Measurements from ENCODE around the gene C1orf226.
A peak's percentile ranks its signal among the peaks of the same experiment; 100 is the strongest.
"Not testable (repeated sequence)": the region's sequence is repeated elsewhere in the genome, so short reads cannot be mapped to it uniquely, and the experiment has no call there.

Gene C1orf226

GRCh38 chr1:162381383-162381782 is at the start of gene C1orf226:
Gene C1orf226, plus strand, starts transcription at chr1:162381728. Its CDS starts 174 bp downstream, at chr1:162381902.
- DNase-seq = no peak

GRCh38 chr1:162333991-162334390 is 47.5 kb upstream of the C1orf226 start:
- DNase-seq = no peak

GRCh38 chr1:162335126-162335525 is 46.4 kb upstream of the C1orf226 start:
- no peak for DNase-seq

- no peak for DNase-seq
These were observed 44.8 kb upstream of the C1orf226 start for GRCh38 chr1:162336621-162337285.

GRCh38 chr1:162342452-162342983 is 39.0 kb upstream of the C1orf226 start:
- DNase-seq = no peak

- no peak for DNase-seq
These were observed 38.1 kb upstream of the C1orf226 start for GRCh38 chr1:162343470-162343869.

- no peak for DNase-seq
These were observed 34.2 kb upstream of the C1orf226 start for GRCh38 chr1:162347281-162347680.

- peak; percentile 35 for DNase-seq
These were observed 31.7 kb upstream of the C1orf226 start for GRCh38 chr1:162349635-162350330.

- DNase-seq = no peak
These were observed 30.2 kb upstream of the C1orf226 start for GRCh38 chr1:162351246-162351842.

GRCh38 chr1:162351874-162352273 is 29.7 kb upstream of the C1orf226 start:
- not testable (repeated sequence) for DNase-seq

GRCh38 chr1:162353078-162353477 is 28.4 kb upstream of the C1orf226 start:
- no peak for DNase-seq

- DNase-seq = no peak
These were observed 27.8 kb upstream of the C1orf226 start for GRCh38 chr1:162353702-162354101.

GRCh38 chr1:162357681-162358266 is 23.8 kb upstream of the C1orf226 start:
- peak; percentile 49 for DNase-seq

GRCh38 chr1:162358928-162359327 is 22.6 kb upstream of the C1orf226 start:
- DNase-seq = no peak

- no peak for DNase-seq
These were observed 21.8 kb upstream of the C1orf226 start for GRCh38 chr1:162359523-162360236.

- DNase-seq = no peak
These were observed 21.2 kb upstream of the C1orf226 start for GRCh38 chr1:162360237-162360873.

- no peak for DNase-seq
These were observed 20.7 kb upstream of the C1orf226 start for GRCh38 chr1:162360874-162361260.

- no peak for DNase-seq
These were observed 20.2 kb upstream of the C1orf226 start for GRCh38 chr1:162361349-162361748.

- no peak for DNase-seq
These were observed 17.7 kb upstream of the C1orf226 start for GRCh38 chr1:162363823-162364222.

GRCh38 chr1:162364498-162364897 is 17.0 kb upstream of the C1orf226 start:
- DNase-seq = no peak

GRCh38 chr1:162365284-162366020 is 16.1 kb upstream of the C1orf226 start:
- DNase-seq = no peak

- no peak for DNase-seq
These were observed 15.4 kb upstream of the C1orf226 start for GRCh38 chr1:162366149-162366548.
